GM12874 (cell line): ENCODE data around the gene BORCS8.

Experiments
- TF ChIP-seq, protein P1 (sequence below): IDR thresholded peaks from 2 replicates; pipeline ENCODE4 v1.5.1; 2011; ENCODE audit warnings: low read depth, mild to moderate bottlenecking, control low read depth, low read length, moderate library complexity; ENCODE audit not compliant: insufficient read depth

The BORCS8 gene

DNA sequence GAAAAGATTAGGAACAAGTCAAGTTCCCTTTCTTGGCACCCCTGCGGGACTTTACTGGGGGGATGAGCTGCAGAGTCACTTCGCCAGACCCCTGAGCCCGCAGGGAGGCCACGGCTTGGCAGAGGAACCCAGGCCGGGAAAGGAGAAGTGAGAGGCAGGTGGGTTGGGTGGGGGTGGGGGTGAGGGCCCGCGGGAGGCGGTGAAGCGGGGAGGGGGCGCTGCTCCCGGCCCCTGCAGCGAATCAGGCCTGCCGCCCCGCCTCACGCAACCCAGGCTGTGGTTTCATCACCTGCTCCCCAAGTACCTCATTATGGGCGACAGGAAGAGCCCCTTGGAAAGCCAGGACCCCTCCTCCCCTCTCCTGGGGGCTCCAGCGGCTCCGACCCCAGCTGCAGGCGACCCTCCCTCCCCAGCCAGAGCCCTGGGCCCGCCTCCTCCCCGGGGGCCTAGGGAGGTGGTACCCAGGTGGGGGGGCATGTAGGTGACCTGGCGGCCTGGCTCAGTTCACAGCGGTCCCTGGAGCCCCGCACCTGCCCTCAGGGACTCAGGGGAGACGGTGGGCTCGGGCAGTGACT is 31.4 kb downstream of the BORCS8 start:
- TF ChIP-seq, protein P1, sequence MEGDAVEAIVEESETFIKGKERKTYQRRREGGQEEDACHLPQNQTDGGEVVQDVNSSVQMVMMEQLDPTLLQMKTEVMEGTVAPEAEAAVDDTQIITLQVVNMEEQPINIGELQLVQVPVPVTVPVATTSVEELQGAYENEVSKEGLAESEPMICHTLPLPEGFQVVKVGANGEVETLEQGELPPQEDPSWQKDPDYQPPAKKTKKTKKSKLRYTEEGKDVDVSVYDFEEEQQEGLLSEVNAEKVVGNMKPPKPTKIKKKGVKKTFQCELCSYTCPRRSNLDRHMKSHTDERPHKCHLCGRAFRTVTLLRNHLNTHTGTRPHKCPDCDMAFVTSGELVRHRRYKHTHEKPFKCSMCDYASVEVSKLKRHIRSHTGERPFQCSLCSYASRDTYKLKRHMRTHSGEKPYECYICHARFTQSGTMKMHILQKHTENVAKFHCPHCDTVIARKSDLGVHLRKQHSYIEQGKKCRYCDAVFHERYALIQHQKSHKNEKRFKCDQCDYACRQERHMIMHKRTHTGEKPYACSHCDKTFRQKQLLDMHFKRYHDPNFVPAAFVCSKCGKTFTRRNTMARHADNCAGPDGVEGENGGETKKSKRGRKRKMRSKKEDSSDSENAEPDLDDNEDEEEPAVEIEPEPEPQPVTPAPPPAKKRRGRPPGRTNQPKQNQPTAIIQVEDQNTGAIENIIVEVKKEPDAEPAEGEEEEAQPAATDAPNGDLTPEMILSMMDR = no peak

DNA sequence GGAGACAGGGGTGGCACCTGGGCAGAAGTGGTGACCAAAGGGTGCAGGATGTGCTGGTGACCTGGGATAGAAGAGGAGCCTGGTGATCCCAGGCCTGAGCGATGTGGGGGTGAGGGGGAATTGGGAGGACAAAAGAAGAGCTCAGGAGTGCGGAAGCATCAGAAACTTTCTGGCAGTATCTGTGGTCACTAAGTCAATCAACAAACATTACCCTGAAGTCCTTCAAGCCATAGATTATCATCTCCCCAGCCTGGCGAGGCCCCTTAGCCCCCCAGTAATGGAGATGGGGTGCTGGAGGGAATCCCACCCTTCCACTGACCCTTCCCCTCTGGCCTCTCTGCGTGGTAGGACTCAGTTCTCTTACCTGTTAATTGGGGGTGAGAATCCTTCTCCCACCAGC is 32.4 kb downstream of the BORCS8 start:
- TF ChIP-seq, protein P1 = no peak

DNA sequence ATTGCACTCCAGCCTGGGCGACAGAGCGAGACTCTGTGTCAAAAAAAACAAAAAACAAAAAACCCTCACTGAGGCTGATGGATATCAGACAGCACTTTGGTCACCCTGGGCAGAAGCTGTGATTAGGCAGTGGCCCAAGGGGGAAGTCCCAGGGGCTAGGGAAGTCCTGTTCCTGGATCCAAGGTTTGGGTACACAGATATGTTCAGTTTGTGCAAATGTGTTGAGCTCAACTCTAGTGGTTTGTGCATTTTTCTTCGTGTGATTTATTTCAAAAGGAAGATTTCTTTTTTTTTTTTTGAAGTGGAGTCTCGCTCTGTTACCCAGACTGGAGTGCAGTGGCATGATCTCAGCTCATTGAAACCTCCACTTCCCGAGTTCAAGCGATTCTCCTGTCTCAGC is 34.1 kb downstream of the BORCS8 start:
- TF ChIP-seq, protein P1 = no peak

DNA sequence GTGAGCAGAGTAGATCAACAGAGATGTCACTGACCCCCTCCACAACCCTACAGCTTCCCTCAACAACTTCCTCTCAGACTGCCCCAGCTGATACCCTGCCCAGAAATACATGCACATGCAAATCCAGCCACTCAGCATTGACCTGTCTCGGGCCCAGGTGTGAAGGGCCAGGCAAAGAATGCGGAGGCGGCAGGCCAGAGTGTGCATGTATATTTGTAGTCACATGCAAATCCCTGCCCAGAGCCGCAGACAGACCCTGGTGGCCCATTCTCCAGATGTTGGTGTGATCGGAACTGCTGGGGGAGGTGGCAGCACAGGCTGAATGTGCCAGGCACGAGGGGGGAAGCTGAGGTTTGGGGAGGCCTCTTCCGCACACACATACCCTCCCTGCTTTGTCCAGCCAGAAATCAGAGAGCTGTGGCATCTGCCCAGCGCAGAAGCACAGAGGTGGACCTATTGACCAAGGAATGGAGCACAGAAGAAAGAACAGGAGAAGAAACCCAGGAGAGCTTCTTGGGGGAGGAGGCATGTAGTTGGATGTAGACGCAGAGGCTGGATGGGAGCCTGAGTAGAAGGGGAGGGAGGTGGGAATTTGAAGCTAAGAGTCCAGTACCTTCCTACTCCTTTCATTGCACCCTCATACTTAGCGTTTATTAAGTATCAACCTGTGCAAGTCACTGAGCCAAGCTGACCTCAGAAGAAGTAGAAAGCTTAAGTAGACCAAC is 36.3 kb downstream of the BORCS8 start:
- TF ChIP-seq, protein P1 = no peak

DNA sequence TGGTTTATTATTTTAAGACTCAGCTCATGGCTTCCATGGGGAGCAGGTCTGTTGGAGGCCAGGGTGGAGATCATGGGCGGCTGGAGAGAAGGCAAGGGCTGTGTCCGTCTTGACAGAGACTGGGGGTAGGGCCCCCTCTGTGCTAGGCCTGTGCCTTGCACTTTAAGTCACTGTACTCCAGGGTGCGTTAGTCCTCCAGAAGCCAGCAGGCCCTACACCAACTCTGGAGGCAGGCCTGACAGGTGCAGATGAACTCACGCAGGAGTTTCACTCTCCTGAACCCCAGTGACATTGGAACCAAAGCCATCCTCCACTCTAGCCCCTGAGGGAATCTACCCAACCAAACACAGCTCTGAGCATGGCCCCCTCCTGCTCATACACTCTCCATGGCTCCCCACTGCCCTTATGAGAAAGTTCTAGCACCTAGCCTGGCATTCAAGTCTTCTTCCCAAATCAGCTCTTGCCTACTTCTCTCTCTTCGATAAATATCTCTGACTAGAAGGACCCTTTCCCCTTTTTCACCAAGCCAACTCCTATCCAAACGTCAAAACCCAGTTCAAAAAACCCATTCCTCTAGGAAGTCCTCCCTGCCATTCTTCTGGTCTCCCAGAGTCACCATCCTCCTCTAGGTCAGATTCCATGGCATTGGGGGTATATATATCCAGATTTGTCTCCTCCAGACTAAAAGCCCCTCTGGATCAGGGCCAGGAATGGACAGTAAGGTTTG is 37.0 kb downstream of the BORCS8 start:
- TF ChIP-seq, protein P1 = no peak

DNA sequence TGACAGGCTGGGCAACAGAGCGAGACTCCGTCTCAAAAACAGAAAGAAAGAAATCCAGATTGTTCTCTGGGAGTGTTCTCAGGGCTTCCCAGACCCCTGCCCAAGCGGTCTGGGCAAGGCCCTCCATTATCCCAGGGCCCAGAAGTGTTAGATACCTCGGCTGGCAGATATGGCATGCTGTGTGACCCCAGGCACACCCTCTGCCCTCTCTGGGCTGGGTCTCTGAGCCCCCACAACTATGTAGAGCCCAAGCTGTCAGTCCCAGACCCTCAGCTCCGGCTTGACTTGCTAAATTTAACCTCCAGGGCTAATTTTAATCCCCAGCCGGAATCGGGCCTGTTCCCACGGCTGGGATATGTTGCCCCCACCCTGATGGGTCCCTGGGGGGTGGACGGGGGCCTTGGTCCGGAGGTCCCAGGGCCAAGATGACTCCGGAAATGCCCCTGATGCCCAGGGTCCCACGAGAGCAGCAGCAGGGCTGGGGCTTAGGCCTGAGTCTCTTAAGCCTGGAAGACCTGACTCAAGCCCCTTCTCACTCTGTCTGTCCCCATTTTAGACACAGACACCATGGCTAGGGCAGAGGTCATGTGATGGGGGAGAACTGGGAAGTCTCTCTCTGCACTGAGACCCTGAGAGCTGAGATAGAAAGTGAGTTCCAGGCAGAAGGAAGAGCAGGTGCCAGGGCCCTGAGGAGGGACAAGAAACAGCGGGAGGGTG is 39.1 kb downstream of the BORCS8 start:
- TF ChIP-seq, protein P1 = no peak

DNA sequence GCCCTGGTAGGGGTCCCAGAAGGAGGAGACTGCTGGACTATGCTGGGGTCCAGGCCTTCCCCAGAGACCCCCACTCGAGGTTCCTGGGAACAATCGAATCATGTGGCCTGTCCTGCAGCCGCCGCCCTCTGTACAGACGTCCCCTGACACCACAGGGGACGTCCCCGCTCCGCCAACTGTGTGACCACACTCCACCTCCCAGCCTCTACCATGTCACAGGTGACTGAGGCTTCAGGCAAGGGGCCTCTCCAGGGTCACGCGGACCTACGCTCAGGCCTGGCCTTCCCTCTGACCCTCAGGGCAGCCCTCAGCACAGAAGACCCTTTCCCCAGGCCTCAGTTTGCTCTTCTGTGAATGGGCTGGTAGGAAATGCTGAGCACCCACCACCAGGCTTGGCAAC is 40.5 kb downstream of the BORCS8 start:
- TF ChIP-seq, protein P1 = no peak
